Stimulated activated CD4-positive, alpha-beta T cell treated with anti-CD3 and anti-CD28 coated beads, Interleukin-1b, Interleukin-23, amount 100 ng/mL, for 48 hours (primary cell): Measurements from ENCODE around the gene CTDP1.

Source experiments
- DNase-seq: peaks from one replicate; pipeline ENCODE4 v3.0.0-alpha.2; 2020

CTDP1 gene

DNA sequence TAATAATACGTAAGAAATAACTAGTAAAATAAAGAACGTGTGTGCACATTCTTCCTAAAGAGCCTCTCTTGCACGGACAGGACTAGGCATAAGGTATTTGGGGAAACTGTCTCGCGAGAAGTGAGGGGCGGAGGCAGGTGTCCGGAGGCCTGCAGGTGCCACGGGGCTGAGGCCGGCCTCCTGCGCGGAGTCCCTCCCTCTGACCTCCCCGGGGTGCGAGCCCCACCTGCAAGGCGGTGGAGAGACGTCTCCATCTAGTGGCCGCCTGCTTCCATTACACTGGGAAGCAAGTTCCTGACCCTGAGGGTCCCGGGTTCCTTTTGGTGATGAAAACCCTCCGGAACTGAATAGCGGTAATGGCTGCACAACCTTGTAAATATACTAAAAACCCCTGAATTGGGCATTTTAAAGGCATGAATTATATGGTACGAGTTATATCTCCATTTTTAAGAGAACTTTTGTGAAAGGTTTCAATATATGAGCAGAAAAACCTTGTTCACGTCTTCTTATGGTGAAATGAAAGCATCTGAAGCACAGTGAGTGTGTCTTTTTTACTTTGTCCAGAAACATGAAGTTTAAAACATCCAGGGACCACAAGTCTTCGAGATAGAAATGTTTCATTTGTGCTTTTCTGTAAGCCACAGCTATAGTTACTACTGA is 35.5 kb upstream of the CTDP1 start:
- peak; percentile 75 for DNase-seq

DNA sequence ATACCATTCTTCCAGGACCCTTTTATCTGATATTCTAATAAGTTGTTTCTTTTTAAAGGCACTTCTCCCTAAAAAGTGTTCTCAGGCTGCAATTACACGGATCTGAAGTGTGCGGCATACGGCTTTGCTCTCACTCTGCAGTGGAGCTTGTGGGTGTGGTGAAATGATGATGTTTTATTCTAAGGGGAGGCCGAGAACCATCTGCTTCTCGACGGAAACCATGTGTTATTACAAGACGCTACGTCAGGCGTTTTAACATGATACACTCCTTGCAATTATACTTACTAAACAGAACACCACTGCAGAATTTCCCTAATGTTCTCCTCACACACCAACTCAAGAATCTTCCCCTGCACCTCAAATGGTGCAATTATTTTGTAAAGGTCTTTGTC is 34.9 kb upstream of the CTDP1 start:
- no peak for DNase-seq

DNA sequence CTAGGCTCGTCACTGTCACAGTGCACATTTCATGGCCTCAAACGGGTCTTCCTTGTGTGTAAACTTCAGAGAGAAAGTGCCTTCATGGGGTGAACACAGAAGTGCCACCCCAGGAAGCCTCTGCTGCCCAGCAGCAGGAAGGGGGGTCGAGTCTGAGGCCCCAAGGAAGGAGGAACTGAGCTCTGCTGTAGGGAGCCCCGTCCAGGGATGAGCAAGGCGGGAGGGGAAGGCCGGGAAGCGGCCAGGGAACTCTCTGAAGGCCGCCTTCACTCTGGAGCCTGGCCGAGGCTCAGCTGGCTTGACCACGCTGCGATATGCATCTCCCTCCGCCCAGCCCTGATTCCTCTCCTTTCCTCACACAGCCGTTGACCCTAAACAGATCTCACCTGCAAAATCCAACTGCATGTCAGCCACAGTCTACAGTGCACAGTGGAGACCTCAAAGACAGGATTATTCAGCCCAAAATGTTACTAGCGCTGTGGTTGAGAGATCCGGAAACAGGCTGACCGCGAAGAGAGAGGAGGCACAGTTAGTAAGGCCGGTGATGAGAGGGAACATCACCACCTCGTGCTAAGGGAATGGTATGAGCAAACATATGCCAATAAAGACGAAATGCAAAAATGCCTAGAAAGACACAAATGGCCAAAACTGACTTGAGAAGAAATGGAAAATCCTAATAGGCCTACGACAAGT is 34.2 kb upstream of the CTDP1 start:
- no peak for DNase-seq

DNA sequence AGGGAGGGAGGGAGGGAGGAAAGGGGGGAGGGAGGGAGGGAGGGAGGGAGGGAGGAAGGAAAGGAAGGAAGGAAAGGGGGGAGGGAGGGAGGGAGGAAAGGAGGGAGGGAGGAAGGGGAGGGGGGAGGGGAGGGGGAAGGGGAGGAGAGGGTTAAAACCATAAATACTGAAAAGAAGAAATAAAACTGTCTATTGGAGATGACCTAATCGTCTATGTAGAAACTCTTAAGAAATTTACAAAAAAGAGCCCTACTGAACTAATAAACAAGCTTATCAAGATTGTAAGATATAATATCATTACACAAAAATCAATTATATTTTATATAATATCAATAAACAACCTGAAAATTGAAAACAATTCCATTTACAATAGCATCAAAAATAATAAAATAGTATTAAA is 32.3 kb upstream of the CTDP1 start:
- no peak for DNase-seq

DNA sequence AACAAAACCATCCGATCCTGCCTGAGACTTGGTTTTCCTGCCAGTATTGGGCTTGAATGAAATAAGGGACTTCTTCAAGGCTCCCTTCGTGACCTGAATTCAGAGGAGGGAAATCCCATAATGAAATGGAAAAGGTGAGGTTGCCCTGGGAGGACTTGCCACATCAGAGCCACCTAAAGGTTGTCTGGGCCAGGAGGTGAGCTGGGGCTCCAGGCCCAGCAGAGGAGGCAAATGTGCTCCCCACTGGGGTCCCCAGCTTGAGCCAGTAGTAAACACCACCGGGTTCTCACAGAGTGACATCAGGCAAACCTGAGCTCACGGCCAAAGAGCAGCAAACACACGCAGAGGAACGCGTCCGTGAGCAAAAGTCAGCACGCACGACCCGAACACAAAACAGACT is 28.6 kb upstream of the CTDP1 start:
- DNase-seq, result no peak

DNA sequence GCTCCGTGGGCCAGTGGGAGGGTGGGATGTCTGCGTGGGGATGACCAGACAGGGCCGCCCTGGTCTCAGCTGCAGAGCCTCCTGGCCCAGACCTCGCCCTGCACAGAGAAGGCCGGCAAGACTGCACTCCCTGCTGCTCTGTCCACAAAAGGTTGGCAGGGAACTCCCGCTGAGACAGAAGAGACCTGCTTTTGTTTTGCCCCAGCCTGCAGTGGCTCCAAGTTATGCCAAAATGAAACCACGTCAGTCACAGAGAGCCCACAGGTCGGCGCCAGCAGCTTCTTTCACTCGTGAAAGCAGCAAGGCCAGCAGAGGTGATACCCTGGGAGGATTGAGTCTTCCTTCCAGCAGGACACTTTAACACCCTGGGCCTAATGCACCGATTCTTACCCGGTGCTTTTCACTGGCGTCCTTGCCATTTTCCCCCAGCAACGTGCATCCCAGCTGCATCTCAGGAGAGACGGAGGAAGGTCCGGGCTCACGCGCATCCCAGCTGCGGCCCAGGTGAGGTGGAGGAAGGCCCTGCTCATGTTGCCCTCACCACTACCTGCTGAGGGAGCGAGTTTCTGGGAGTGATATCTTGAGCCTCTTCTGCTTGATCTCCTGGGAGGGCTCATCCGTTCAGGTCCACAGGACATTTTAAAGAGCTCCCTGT is 22.1 kb upstream of the CTDP1 start:
- no peak for DNase-seq

DNA sequence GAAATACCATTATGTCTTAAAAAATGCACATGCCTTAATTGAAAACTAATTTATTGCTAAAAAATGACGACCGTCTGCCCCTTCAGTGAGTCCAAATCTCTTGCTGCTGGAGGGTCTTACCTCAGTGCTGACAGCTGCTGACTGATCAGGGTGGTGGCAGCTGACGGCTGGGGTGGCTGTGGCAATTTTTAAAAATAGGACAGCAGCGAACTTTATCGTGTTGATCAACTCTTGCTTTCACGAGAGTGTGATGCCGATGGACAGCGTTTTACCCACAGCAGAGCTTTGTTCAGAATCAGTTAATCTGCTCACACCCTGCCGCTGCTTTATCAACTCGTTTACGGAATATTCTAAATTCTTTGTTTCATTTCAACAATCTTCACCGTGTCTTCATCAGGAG is 21.2 kb upstream of the CTDP1 start:
- DNase-seq, result no peak

DNA sequence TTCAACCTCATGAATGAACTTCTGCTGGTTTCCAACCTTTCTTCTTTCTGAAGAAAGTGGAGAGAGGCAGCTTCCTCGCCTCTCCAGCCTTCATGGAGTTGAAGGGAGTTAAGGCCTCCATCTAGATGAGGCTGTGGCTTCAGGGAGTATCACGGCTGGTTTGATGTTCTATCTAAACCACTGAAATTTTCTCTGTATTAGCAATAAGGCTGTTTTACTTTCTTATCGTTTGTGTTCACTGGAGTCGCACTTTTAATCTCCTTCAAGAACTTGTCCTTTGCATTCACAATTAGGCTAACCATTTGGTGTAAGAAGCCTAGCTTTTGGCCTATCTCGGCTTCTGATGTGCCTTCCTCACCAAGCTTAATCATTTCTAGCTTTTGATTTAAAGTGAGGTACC is 19.9 kb upstream of the CTDP1 start:
- no peak for DNase-seq

DNA sequence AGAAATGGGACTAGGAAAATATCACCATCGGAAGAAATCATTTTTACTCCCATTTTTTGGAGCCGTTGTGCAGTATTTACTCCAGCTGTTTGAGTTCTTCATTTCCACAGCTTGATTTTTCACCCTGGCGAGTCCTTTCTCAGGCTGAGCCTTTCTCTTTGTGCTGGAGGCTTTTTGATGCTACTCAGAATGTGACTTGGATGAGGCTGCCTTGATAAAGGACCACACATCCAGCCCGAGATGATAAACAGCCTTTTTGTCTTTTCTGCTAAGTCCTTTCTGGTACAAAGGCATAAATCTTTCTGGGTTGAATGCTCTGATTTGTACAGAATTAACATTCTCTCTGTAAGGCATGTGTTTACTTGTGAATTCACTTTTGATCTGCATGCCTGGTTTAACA is 17.6 kb upstream of the CTDP1 start:
- no peak for DNase-seq

DNA sequence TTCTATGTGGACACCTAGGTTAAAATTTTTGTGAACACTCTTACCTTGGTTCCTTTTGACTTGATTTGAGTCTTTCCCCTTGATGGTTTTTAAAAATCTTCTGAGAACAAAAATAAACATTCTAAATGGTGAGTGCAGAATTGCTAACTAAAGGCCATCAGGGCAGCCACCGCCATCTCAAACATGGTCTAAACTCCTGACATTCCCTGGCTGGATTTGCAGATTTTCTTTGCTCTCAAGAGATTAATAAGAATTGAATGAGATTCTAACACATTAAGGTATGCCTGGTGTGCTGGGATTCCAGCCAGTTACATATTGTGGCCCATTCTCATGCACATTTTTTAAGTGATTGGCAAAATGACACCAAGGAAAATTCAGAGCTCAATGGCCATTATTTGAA is 17.2 kb upstream of the CTDP1 start:
- DNase-seq, result no peak

DNA sequence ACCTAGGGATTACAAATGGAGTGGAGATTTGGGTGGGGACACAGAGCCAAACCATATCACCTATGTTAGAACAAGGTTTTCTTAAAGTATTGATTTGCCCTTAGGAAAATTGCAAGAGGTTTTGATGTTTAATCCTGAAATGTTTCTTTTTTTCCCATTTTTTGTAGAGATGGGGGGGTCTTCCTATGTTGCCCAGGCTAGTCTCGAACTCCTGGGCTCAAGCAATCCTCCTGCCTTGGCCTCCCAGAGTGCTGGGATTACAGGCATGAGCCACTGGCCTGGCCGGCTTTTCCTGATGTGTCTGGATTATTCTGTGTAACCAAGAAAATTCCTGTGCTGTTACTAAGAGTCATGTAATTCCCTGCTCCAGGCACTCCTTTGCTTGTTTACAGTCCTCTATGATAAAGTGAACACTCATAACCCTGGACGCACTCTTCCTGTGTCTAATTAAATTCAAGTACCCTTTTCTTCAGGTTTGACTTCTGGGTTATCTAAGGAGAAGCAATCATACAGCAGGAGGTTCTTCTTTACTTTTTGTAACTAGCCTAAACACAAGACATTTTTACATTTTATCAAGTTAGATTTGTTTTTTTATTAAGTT is 15.0 kb upstream of the CTDP1 start:
- DNase-seq, result no peak

DNA sequence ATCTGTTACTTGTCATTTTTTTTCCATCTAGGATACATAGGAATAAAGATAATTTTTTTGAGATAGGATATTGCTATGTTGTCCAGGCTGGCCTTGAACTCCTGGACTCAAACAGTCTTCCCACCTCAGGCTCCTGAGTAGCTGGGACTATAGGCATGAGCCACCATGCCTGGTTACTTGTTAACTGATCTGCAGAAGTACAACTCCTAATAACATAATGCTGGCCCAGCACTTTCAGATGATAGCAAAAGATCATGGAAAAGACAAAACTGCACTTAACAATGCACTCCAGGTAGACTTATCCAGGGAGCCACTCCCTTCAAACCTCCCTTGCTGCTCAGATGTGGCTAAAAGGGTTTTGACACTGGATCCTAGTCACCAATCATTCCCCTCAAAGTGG is 11.4 kb upstream of the CTDP1 start:
- no peak for DNase-seq

DNA sequence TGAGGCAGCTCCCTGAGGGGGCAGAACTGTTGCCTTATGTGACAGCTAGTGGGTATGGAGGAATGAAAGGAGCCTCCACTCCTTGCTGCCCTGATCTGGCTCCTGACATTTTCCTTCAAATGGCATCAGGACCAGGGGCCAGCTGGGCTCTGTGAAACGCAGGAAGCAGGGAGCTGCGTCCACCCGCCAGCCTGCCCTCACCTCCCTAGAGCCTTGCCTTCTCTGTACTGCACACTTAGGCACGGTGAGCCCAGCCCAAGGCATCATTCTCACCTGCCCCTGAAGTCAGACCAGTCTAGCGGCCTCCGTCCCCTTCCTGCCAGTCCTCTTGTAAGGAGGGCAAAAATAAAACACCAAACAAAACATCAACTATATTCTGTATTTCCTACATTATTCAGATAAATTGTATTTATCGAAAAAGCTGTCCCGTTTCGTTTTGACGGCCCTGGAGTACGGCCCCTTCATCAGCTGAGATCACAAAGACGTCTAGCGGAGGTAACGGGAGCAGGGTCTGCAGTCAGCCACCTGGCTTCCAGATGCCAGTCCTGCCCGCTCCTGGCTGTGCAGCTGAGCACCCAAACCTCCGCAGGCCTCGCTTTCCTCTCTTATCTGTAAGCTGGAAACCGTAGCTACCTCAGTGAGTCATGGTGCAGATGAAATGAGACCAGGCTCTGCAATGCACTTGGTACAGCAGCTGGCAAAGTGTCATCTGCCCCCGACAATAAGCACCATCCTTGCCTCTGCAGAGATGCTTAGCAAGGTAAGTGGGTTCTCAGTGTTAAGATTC is 6.9 kb upstream of the CTDP1 start:
- no peak for DNase-seq

DNA sequence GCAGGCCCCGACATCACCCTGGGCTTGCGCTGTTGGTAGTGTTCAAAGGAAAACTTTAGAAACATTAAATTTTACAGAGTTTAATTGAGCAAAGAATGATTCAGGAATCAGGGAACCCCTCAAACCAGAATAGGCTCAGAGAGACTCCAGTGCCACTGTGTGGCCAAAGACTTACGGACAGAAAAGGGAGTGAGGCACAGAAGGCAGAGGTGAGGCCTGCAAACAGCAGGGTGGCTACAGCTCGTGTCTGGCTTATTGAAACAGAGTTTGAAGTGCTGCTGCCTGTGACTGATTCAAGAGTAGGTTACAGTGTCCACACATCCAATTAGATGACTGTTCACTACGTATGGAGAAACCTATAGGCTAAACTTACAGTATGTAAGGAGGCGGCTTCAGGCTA is 2.4 kb upstream of the CTDP1 start:
- DNase-seq, result no peak

DNA sequence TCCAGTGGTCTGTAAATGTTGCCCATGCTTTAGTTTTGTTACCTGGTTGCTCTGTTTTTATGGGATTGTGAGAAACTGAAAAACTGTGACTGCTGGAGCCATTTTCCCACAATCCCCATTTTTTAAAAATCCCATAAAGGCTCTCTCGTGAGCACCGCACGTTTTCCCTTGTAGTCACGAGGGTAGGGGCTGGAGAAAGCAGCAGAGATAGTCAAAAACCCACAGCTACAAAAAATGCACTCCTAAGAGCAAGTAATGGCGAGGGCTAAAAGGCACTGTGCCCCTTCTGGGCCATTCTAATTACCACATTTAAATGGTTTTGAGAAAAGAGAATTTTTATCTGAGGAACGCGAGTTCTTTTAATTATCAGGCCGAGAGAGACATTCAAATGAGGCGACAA is 1.8 kb upstream of the CTDP1 start:
- no peak for DNase-seq

DNA sequence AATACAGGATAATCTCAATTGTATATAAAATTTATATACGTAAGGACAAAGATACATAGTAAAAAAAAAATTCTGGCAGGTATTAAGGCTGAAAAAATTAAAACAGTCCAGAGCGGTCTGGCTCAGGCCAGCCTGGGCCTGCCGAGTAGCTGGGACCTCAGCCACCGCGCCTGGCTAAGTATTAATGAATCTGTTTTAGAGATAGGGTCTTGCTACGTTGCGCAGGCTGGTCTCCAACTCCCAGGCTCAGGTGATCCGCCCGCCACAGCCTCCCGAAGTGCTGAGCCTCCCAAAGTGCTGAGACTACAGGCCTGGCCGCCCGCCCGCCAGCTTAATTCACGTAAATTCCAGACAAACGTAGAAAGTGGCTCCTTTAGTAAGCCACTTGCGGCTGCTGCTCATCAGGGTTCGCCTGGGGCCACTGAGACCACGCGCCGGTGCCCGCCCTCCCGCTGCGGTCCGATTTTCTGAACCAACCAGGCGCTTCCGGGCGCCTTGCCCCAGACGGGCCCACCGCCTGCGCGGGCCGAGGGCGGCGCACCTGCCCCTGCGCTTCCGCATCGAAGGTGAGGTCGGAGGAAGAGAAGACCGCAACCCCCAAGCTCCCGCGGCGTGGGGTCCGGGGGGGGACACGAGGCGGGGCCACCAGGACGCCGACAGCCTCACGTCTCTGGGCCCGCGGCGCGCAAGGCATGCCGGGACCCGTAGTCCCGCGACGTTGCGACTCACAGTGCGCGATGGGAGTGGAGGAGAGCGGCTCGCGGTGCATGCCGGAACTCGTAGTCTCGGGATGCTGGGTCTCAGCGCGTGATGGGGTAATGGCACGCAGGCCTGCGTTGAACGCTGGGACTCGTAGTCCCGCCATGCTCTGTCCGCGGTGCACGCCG is 695 bp upstream of the CTDP1 start:
- DNase-seq, result peak; percentile 99

DNA sequence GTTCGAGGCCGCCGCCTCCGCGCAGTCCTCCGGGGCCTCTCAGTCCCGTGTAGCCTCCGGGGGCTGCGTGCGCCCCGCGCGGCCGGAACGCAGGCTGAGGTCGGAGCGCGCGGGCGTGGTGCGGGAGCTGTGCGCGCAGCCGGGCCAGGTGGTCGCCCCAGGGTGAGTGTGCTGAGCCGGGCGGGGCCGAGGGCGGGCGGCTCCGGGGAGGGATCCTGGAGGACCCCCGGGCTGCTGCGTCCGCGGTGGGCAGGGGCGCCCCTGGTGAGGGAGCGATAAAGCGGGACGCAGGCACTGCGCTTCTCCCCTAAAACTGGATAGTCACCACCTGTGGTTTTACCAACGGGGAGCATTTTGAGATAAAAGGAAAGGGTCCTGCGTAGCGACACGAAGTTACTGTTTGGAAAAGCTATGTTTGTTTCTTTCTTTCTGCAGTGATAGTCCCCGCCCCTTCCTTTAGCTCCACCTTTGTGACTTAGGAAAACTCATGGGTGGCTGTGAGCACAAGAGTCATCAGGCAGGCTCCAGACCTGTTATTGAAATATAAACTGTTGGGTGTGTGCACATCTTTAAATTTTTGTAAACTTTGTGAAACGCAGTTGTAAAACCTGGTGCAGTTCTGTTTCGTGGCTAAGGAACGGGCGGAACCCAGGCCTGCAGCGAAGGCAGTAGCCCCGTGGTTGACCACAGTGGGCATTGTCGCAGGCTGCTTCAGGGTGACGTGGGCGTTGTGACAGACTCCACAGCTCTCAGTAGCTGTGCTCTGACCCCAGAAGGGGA is 687 bp downstream of the CTDP1 start:
- DNase-seq, result peak; percentile 48

DNA sequence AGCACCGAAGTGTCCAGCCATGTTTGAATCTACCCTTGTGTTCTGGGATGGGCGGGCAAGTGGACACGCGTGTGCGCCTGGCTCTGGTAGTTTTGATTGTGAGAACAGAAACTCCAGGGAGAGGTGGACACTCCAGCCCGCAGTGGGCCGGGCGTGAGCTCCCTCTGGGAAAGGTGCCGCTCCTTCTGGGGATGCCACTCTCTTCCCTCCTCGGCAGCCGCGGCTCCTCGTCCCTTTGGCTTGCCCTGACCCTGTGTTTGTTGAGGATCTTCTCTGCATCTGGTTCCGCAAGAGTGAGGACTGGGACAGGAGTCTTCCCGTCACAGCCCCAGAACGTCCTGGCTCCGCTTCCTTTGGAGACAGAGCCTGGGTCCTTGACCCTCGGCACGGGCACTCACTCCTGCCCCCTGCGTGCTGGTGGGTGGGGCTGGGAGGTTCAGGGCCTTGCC is 1.3 kb downstream of the CTDP1 start:
- no peak for DNase-seq

DNA sequence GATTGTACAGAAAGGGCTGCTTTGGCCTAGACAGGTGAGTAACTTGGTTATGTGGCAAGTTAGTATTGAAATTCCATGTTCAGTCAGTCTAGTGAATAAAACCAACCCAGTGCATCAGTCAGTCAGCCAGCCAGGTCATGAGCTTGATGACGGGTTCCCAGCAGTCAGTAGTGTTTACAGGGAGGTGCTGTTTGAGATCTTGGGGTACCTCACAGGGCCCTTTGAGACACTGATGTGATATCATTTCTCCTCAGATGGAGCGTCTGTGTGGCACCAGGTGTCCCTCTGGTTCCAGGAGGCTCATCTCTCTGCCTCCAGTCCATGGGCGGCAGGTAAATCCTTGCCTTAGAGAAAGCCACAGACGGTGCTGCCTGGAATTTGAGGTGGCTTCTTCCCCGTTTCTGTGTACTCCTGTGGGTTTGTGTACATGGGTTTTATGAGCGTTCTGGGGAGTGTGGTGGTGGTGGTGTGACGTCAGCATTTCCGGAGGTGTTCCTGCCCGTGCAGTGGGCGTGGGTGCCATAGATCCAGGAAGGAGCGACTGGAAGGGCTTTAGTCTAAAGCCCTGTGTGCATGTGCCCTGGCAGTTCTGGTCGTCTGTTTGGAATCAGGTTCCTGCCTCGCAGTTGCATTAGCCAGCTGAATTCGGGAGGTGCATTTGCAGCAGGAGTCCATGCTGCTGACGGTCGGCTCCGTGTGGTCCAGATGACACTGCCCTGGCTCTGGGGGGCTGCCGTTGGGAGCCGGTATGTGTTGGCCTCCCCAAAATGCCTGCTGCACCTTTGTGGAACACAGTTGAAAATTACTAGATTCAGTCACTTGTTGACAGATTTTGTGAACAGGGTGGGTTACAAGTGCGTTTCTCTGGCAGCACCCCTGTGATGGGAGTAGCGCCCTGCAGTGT is 2.1 kb downstream of the CTDP1 start:
- peak; percentile 83 for DNase-seq

DNA sequence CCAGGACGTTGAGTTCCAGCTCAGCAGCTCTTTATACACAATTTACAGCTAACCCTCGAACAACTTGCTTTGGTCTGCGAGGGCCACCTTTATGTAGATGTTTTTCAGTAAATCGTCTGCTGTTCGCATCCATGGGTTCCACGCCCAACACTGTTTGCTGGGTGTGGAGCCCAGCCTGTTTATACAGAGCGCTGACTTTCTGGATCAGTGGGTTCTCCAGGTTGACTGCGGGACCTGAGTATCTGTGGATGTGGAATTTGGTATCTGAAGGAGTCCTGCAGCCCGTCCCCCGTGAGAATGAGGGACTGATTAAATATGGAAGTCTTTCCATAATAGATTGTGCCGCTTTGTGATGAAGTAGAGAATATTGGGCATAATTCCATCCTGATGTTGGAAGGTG is 2.9 kb downstream of the CTDP1 start:
- no peak for DNase-seq
